Fibroblast of the conjunctiva (primary cell): Measurements from ENCODE around the gene CEMIP.

ENCODE experiments used
- DNase-seq: peaks from one replicate; pipeline ENCODE4 v3.0.0-alpha.2; 2010; ENCODE audit warnings: low read depth

CEMIP gene

DNA sequence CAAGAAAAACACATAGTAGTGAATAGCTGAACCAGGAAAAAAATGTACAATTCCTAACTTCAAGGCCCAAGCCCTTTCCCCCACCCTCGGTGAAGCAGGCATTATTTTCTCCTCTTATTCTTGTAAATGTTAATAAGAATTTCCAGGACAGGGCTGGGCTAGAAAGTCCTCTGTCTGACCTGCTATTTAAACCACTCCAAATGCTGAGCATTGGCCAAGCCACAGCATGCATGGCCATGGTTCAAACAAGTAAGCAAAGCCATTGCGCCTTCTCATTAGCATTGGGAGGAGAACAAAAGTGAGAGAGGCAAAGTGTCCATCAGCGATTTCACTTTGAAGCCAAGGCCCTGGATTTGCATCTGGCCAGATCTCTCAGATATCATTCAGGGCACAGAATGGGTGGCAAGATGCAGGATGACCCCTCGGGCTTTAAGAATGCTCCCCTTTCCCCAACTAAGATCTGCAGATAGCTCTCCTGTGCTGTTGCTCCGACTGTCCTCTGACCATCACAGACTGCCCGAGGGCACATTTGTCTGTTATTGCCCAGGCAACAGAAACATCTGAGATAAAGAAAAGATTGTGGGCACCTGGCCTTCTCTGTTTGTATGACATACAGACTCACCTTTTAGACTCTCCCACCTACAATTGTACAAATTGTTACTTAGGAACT lies 46.3 kb downstream of the CEMIP start:
- no peak for DNase-seq

DNA sequence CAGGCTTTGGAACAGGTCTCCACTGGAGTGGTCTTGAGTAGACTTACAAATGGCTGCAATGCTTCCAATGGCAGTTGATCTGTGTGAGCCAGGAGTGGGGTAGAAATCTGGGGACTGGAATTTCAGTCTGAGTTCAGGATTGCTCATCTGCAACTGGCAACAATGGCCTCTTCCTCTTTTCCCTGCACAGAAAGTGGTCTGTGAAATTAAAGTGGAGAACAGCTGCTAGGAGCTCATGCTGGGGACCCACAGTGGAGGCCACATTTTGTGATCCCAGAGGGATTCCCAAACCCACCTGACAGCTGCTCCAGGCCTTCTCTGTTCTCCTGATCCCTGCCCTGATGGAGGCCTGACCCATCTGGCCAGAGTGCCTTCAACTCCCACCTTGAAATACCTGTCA lies 49.6 kb downstream of the CEMIP start:
- no peak for DNase-seq

DNA sequence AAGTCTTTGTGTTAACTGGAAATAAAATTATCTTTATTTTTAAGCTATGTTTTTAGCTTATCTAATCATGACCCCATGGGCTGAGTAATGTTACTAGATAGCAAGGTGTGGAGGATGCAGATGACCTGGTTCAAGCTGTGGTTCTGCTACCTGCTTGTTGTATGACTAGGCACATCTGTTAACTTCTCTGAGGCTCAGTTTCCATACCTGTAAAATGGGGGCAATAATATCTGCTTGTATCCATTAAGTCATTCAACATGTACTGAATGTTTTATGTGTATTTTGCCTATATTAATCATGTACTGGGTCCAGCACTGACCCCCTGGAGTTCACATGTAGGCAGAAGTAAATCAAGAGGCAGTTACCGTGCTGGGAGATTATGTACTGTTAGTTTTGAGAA lies 51.5 kb downstream of the CEMIP start:
- DNase-seq = no peak

DNA sequence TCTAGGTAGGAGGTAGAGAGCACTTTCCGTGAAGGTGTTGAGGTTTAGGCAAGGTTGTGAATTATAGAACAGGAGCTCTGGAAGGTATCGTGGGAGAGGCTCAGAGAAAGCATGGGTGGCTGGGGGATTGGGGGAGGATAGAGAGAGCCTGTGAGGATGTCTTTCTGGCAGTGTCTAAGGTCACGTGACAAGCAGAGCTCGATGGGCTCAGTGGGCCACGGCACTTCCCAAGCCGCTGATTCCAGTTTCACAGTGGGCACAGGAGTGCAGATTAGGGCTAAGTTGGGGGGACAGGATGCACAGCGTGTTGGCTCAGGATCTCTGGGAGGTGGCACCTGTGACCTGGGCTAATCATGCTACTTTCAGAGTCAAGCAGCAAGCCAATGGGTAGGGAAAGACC lies 52.0 kb downstream of the CEMIP start:
- DNase-seq = no peak

DNA sequence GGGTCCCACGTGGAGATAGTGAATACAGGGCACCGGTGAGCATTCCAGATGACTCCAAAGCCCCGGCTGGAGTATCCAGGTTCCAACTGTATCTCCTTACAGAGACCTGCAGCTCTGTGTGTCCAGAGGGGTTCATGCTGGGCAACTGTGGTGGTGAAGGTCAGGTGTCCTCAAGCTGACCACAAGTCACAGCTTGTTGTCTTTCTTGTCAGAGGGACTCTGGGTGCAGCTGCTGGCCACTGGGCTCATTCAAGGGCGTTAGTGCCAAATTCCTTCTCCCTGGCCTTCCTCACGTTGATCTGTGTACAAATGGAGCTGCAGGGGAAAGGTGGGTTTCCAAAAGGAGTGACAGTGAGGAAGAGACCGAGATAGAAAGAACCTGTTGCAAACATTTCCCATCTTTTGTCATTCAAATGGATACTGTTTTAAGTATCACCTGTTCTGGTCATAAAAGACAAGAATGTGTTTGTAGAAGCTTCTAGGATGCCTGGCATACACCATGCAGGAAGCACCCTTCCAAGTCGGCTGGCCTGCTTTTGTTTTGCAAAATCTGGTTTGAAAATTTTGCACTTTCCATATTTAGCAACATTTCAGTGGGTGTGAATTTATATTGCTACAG lies 52.5 kb downstream of the CEMIP start:
- no peak for DNase-seq

DNA sequence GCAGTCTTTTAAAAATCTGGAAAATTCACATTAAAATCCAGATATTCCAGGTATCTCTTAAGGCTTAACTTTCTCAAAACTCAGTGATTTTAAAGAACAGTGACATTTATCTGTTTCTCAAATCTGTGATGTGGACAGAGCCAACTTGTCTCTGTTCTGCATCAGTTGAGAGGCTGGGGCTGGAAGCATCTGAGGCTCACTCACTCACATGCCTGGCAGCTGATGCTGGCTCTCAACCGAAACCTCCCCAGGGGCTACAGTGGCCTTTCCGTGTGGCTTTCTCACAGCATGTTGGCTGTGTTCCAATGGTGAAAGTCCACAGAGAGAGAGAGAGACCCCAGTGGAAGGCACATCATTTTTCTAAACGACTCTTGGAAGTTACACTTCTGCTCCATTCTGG lies 53.5 kb downstream of the CEMIP start:
- no peak for DNase-seq

DNA sequence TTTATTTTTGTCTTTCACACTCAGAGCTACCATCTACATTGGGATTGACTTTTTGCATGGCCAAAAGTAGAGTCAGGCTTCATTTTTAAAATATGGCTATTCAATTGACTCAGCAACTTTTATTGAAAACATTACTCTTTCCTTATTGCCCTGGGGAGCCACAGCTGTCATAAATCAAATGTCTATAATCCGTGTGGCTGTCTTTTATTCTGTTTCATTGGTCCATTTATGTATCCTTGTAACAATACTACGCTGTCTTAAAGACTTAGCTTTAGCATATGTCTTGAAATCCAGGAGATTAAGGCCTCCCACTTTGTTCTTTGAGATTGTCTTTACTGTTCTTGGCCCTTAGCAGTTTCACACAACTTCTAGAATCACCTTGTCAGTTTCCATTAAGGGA lies 55.2 kb downstream of the CEMIP start:
- DNase-seq = no peak

DNA sequence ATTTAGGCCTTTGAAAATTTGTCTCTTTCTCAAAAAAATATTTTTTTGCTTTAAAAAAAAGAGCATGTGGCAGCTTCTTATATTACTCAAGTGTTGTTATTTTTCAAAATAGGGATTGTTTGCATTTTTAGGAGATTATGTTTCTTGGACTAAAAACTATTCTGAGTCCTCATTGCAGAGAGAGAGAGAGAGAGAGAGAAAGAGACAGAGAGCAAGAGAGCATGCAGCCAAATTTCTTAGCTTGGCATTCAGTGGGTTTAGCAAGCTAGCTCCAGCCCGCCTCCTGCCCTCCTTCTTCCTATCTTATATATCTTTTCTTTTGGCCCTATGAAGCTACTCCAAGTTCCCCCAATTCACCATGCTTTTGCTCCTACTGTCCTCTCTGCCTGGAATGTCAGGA lies 55.7 kb downstream of the CEMIP start:
- DNase-seq = no peak

DNA sequence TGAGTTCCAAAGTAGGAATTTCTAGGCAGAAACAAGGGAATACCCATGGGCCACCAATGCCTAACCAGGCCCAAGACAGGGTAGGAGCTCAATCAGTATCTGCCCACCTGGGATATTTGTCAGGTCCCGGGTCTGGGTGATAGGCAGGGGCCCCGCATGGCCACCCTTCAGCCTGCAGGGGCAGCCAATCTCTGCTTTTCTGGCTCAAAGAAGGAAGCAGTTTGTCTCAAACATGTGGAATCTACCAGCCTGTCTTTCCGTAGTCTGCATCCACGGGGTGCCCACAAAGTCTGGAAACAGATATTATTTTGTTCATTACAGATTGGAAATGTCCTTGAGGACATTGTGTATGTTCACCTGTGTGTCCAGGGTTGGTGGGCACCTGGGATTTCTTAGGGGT lies 56.2 kb downstream of the CEMIP start:
- DNase-seq = no peak

DNA sequence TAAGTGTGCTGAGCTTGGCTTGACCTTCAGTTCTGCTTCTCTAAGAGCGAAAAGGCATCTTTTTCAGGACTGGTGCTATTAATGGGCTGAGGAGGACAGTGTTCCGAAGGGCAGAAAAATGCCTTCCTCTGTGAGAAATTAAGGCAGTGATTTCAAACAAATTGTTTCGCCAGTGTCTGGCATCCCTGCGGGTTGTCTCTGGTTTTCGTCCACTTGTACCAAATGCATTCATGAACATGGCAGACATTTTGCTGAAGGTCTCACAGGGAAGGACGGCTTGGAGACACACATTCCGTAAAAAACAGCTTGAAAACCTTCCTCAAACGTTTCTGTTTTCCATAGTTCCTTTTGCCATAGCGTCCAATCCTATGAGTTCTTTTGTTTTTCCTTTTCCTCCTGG lies 57.1 kb downstream of the CEMIP start:
- no peak for DNase-seq

DNA sequence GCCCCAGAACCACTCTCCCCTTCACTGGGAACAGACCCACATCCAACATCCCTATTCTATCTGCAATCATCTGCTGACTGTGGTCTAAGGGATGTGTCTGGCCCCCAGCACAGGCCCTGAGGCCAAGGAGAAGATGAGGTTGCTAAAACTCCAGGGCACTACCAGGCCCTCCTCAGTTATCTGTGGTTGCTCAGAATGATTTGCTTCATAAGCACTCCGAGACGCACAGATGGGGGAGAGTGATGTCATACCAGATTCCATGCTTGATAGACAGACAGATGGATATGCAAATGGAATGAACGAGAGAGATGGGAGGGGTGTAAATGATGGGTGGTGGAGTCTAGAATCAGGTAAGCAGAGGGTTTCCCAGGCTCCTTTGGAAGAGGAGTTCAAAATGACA lies 57.8 kb downstream of the CEMIP start:
- no peak for DNase-seq

DNA sequence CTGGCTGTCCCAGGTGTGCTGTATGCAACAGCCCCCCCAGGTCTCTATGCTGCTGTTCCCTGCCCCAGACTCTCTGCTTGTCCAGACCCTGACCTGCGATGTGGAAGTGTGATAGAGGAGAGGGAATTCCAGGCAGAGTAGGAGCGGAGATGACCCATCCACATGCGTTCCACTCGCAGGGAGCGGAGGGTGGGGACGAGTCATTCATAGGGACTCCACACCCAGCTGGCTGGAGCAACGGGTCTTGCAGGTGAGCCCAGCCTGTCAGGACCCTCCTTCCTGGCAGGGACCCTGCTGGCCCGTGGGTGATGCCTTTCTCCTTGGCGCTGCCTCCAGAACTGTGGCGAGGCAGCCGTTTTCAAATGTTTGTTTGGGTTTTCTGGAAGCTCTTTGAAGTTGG lies 58.8 kb downstream of the CEMIP start:
- no peak for DNase-seq

DNA sequence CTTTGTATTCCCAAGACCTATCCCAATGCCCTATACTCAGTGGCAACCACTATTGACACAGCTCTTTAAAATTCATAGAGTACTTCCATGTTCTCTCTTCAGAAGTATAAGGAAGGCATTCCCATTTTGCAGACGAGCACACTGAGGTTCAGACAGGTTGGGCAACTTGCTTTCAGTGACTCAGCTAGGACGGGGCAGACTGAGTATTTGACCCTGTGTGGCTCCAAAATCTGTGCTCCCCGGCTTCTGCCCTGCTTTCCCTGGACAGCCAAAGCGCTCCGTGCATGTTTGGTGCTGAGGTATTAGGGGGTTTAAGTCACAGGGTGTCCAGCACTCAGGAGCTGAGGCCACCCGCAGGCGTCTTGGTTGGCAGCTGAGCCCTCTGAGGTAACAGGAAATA lies 59.5 kb downstream of the CEMIP start:
- no peak for DNase-seq

DNA sequence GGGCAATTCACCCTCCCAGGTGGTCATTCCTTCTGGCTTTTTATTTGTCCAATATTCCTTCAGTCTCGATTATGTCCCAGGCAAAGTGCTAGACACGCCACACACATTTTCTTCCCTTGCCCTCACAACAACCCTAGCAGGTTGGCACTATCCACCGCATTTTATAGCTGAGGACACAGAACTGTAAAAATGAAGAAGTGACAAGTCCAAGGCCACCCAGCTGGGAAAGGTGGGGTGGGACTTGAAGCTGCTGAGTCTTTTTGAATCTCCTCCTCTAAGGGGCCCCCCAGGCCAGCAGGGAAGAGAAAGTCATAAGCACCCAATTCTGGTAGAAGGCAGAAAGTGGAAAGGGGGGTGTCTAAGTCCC lies 60.6 kb downstream of the CEMIP start:
- DNase-seq = no peak

DNA sequence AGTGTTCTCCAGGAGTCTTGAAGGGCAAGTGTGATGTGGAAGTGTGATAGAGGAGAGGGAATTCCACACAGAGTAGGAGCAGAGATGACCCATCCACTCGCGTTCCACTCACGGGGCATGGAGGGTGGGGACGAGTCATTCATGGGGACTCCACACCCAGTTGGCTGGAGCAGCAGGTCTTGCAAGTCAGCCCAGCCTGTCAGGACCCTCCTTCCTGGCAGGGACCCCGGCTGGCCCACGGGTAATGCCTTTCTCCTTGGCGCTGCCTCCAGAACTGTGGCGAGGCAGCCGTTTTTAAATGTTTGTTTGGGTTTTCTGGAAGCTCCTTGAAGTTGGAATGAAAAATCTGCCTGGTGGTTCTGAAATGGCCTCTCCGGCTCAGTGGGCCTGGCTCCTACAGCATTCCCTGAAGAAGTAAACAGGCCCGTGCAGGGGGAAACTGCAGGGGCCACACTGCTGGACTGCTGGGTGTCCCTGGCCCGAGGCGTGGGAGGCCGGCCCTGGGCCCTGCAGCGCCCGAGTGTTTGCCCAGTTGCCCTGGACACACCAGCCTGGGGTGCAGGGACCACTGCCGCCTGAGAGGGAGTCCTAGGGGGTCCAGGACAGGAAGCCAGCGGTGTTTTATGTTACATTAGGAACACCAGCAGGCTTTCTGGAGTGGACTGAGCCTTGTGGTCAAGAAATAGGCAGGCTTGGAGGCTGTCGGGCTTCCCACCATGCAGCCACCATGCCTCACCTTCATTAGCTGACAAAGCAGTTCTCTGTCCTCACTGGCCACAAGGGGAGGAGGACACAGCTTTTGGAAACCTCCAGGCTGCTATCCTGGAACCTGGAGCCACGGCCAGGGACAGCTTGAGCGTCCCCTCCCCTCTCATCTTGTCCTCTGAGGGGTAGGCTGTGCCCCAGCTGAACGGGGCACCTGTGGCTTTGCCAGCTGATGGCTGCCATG lies 61.3 kb downstream of the CEMIP start:
- no peak for DNase-seq

DNA sequence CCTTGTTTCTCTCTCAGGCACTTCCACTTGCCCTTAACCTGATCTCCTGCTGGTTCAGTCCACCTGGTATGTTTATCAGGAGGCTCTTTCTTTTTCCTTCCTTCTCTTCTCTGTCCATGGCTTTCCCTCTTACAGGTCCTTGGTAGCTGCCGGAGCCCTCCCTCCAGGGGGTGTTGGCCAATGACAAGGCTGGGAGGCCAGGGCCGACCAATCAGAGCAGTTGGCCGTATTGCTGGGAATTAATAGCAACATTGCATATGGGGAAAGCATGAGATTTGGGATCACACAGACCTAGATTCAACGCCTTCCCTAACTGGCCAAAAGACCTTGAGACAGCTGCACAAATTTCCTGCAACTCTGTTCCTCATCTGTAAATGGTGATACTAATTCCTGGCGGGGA lies 62.4 kb downstream of the CEMIP start:
- DNase-seq = no peak

DNA sequence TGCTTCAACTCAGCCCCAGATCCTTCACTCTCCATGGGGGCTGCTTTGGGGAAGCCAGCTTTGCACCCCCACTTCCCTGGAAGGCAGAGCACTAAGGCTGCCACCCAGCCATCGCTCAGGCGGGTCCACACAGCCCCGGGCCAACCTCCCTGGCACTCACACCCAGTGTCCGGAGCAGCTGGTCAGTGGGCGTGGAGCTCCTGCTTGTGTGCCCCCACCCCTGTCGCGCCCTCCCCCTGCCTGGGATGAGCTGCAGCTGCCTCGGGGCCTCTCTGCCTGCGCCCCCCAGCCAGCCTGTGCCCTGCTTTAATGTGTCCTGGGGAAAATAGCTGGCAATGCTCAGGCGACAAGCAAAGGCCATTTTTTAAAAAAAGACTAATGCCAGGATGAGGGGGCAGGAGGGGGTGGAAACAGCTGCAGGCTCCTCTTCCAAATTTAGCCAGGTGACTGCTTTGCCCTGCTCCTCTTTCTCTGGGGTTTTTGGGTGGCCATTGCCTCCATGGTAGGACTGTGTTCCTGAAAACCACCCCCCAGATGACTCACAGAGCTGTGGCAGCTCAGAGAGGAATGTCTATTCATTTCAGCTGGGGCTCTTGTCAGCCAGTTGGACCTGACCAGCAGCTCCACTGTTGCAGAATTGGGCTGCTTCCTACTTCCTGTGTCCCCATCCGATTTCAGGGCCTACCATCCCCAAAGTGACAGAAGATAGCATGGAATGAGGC lies 65.0 kb downstream of the CEMIP start:
- DNase-seq = no peak

DNA sequence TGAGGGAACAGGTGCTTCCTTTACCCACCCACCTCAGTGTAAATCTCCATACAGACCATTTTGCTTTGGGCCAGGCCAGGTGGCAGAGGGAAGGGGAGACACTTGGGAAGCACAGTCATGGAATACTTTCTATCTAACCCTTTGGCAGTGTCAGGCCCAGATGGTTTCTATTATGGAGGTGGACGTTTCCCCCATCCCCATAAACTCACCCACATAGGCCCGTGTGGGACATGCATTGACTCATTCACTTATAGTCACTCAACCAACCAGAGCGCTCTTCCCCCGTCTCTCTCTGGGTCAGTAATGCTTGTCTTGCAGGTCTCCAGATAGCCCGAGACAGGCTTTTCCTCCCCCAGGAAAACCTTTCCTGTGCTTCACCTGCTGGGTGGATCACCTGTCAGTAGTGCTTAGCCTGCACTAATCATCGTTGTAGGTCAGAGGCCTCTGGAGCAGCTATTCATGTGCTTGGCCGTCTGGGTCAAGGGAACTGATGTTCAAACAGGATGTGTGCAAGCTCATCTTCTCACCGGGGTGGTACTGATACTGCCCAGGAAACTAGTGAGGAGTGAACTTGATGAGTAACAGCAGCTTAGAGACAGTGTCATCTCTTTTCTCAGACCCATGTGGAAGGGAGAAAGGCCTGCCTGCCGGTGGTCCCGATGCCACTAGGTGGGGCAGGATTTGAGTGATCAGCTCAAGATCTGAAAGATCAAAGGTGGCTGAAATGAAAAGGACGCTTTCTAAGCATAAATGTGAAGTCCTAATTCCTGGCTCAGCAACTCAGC lies 67.1 kb downstream of the CEMIP start:
- no peak for DNase-seq

DNA sequence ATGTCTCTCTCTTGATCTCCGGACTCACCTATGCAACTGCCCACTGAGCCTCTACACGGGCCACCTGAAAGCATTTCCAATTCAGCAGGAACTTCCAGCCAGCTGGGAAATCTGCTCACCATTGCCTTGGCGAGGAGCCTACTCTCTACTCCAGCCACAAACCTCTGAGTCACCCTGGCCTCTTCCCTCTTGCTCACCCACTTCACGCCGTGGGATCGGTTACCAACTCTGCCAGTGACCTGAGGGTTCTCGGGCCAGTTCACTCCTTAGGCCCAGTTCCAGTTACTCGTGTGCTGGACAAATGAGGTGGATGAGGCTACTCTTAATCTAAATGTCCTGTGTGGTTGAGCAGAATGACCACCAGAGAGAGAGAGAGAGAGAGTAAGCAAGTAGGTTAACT lies 70.1 kb downstream of the CEMIP start:
- DNase-seq = peak; percentile 37

DNA sequence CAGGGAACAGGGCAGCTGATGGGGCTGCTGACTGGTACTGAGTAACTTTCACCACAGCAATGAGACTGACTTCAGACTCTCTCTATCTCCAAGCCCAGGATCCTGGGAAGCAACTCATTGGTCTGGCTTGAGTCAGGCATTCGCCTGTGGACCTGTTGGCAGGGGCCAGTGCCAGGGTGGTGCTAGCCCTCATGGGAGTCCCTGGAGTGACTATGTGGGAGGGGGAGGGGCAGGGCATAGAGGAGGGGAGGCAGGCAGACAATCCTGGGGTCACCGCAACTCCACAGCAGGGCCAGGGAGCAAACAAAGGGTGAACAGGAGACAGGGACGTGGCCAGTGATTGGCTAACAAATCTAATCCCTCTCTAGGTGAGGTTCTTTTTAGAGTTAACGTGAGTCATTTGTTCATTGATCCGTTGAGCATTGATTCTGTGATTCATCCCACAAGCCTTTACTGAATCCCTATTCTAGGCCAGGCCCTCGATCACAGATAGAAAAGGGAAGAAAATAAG lies 71.8 kb downstream of the CEMIP start:
- DNase-seq = no peak

DNA sequence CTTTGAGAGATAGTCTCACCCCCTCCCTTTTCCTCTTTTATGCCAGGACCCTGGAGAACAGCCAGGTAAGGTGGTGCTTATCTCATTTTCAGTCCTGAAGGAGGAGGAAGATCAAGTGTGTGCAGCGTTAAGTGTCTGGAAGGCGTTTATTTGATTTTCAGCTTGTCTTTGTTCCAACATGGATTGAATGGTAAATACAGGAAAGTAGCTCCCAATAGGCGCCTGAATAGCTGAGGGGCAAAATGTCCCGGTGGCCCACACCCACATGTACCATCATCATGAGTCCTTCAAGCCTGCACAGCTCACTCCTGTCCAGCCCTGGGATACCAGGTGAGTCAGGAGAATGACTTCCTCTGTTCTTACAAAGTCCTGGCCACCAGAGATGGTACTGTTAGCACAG lies 73.5 kb downstream of the CEMIP start:
- no peak for DNase-seq

DNA sequence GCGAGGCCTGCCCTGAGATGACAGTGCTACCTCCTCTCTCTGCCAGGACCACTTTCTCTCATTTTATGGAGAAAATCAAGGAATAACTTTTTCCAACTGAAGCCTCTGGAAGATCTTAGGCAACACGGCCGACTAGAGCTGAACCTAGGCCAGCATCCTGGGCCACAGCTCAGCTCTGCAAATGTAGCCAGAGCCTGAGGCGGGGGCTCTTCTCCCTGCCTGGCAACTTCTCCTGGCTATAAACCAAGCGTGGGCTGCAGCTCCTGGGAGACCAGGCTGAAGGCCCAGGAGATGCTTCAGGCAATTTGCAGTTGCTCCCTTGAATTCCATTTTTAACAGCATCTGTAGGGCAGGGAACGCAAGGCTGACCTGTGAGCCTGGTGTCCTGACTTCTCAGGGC lies 74.9 kb downstream of the CEMIP start:
- peak; percentile 21 for DNase-seq
